Germinal center (tissue), 1 donor: ENCODE data around the gene TJP2.
A peak's percentile ranks its signal among the peaks of the same experiment; 100 is the strongest.
"Not testable (repeated sequence)": the region's sequence is repeated elsewhere in the genome, so short reads cannot be mapped to it uniquely, and the experiment has no call there.

Experiments
- DNase-seq: peaks from one replicate; pipeline ENCODE4 v3.0.0; 2012; ENCODE audit warnings: mixed read lengths, low spot score

Gene TJP2

DNA sequence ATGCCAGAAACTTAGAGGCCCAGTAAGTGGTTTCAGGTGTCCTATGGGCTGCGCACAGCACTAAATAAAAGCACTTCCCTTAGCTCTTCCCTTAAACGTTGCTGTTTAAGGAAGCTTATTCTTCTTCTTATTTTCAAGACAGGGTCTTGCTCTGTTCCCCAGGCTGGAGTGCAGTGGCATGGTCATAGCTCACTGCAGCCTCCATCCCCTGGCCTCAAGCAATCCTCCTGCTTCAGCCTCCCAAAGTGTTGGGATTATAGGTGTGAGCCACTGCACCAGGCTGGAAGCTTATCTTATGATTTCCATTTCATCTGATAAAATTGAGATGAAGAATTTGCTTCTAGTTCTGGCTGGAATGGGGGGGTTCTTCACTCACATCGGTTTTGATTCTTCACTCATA, 15.6 kb upstream of the TJP2 start:
- no peak for DNase-seq

- not testable (repeated sequence) for DNase-seq
Observed at GRCh38 chr9:69164573-69164972, 9.5 kb upstream of the TJP2 start.

DNA sequence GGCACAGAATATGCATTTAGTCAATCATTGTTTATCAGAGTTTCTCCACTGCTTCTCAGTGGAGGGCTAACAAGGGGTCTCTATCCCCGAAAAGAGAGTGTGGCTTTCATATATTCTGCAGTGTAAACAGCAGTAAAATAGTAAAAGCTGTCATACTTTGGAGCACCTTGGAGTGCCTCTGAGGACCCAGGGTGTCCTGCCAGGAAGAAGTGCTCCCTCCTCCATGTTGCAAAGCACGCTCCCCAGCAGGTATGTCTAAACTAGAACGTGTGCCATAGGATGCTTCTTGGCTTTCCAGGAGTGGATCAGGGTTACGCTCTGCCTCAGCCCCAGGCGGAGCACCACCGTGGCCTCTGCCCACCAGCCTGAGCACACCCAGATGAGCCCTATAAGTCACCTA, 8.5 kb upstream of the TJP2 start:
- no peak for DNase-seq

DNA sequence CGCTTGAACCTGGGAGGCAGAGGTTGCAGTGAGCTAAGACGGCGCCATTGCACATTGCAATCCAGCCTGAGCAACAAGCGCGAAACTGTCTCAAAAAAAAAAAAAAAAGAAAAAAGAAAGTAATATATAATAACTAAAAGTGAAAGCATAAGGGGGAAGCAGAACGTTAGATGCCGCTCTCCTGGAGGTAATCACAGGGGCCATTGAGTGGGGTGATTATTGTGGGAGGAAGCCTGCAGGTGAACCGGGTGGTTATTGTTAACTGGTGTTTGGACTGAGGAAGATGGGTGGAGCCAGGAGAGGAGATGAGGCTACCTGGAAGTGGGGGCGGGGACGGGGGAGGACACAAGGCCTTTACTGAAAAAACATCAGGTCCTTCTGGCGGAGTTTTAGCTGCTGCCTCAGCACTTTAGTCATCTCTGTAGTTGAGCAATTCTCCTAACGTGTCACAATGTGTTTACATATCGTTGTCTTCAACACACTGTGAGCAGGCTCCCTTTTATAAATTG, 5.3 kb upstream of the TJP2 start:
- DNase-seq: peak; percentile 59

GRCh38 chr9:69170231-69170630, 3.8 kb upstream of the TJP2 start:
- no peak for DNase-seq

GRCh38 chr9:69171049-69171448, 3.0 kb upstream of the TJP2 start:
- no peak for DNase-seq

GRCh38 chr9:69171517-69171916, 2.6 kb upstream of the TJP2 start:
- no peak for DNase-seq

DNA sequence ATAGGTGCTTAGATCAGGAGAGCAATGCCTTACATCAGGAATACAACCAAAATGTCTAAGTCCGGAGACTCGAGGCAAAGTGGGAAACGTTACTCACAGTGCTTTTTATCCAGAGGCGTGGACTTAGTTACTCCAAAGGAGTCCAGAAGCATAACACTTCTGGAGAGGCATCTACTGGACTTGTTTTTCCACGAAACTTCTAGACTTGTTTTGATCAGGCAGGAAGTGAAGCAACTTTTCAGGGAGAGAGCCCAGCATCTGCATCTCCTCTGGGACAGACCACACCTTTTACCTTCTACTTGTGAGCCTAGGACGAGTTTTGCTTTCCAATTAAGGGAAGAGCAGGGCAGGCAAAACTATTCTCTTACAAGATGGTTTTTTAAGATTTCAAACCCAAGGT, 1.2 kb upstream of the TJP2 start:
- no peak for DNase-seq

DNA sequence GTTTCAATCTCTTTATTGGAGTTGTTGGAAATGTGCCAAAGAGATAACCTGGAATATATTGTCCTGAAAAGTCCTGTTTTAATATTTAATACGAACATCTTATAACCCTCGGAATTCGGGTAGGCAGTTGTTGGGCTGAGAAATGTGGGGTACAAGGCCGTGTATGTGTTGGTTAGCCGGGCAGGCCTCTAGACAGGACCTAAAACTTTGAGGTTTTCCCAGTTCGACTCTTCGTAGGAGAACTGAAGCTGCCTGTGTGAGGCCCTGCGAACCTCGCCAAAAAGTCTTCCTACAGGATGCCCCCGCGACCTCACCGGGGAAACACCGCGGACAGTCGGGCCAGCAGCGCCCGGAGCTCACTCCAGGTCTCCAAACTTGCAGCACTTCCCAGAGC, 583 bp upstream of the TJP2 start:
- no peak for DNase-seq

DNA sequence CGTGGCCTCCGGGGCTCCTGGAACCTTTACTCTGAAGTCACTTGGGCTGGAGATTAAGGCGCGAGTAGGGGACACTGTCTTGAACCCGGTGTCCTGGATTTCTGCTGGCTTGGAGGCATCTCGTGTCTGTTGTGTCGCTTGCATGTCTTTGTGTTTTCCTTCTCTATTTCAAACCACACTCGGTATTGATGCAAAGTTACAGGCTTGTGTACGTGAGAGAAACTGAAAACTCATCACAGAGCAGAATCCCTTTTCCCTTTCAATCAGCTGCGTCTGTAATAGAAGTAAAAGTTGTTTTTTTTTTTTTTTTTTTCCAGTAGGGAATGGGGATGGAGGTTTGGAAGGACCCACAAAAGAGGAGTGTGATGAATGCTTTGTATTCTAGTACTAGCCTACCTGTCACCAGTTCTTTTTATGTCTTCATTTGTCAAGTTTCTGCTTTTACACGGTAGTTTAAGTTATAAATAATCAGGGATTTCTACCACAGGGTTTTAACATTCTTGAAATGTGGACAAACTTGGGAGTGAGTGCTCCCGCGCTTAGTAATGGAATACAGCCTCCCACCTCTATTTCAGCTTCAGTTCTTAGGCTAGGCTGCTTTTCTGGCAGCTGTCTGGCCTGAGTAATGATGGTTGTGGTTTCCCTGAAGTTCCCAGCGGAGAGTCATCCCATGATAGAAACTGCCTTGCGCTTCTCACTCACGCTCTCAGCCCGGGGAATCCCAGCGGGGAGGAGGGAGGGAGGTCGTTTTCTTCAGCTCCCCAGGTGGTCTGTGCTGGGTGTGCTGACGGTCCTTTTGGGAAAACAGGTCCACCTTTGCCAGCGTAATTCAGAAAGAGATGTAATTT, 763 bp downstream of the TJP2 start:
- no peak for DNase-seq

DNA sequence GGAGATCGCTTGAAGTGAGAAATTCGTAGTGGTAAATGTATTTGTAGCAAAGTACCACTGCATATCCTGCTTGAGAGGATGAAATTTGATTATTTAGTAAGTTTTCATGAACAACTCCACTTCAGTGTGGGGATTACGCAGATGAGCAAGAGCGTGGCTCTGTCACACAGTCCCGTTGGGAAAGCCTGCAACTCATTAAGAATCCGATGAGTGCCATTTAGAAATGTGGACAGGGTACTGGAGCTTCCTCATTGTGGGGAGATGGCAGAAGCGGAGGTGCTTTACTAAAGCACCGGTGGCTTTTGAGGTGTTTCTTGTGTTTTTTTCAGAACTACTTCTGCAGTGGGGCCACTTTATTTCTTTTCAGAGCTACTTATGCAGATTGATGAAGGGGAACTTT, 1.4 kb downstream of the TJP2 start:
- DNase-seq: peak; percentile 30

GRCh38 chr9:69176471-69177171, 2.5 kb downstream of the TJP2 start:
- DNase-seq: no peak

GRCh38 chr9:69178583-69179011, 4.5 kb downstream of the TJP2 start:
- no peak for DNase-seq

GRCh38 chr9:69179037-69179436, 5.0 kb downstream of the TJP2 start:
- no peak for DNase-seq

- no peak for DNase-seq
Observed at GRCh38 chr9:69180200-69180599, 6.1 kb downstream of the TJP2 start.

GRCh38 chr9:69180670-69181069, 6.6 kb downstream of the TJP2 start:
- DNase-seq: no peak

GRCh38 chr9:69181908-69182353, 7.9 kb downstream of the TJP2 start:
- no peak for DNase-seq

- no peak for DNase-seq
Observed at GRCh38 chr9:69184266-69184665, 10.2 kb downstream of the TJP2 start.

GRCh38 chr9:69186841-69187611, 12.9 kb downstream of the TJP2 start:
- no peak for DNase-seq

GRCh38 chr9:69188975-69189374, 14.9 kb downstream of the TJP2 start:
- no peak for DNase-seq

- DNase-seq: peak; percentile 71
Observed at GRCh38 chr9:69190086-69190862, 16.2 kb downstream of the TJP2 start.

GRCh38 chr9:69190863-69191181, 16.7 kb downstream of the TJP2 start:
- no peak for DNase-seq
